DMS53 treated with DMSO at 0.1 percent for 48 hours (cell line): ENCODE measurements around the gene OLAH.
"Not testable (repeated sequence)": the region's sequence is repeated elsewhere in the genome, so short reads cannot be mapped to it uniquely, and the experiment has no call there.

Source experiments
- DNase-seq: peaks from one replicate; lab custom pipeline; 2025; ENCODE audit not compliant: unreplicated experiment; lab: John Stamatoyannopoulos, UW

The OLAH gene

DNA sequence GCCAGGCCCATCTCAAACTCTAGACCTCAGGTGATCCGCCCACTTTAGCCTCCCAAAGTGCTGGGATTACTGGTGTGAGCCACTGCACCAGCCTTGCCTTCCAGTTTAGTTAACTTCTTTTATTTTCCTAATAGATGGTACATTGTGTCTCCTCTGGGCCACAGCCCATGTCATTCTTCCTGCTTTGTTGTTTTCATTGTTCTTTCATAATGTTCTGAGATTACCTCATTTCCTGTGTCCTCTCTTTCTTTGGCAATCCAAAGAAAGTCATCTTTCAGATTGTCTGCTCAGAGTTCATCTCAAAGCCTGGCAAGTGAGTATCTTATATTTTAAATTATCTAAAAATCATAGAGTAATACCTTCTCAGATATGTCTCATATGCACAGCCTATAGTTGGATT lies at the start of gene OLAH:
TSS of gene OLAH (plus strand) at position 270 of the 400 bp plus-strand sequence. CDS start 3,346 bp downstream, outside the sequence.
- no peak for DNase-seq

DNA sequence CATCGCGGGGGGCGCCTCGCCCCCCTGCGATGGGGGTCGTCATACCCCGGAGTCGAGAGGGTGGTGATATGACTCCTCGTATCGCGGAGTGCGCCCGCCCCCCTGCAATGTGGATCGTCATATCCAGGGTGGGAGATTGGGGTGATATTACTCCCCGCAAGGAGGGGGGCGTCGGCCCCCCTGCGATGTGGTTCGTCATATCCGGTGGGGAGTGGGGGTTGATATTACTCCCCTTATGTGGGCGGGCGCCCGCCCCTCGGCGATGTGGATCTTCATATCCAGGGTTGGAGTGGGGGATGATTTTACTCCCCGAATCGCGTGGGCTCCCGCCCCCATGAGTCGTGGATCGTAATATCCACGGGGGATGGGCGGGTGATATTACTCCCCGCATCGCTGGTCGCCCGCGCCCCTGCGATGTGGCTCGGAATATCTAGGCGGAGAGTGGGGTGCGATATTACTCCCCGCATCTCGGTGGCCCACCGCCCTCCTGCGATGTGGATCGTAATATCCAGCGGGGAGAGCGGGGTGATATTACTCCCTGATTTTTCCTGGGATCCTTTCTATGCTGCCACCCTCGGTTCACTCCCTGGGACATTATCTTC lies 47.7 kb upstream of the OLAH start:
- DNase-seq: no peak

DNA sequence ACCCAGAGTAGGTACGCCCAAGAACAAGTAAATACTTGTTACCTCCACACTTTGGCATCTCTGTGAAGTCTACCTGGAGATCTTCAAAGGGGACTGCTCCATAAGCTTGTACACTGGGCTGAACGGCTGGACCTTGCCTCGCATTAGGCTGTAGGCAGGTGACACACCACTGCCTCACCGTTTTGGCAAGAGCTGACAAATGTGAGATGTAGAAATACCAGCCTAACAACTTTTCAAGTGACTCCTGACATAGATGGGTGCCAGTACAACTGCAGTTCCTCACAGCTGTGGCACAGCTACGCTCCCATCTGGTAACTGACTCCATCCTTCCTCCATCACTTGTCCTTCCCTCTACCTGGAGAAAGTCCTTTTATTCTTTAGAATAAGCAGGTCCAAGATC lies 30.2 kb upstream of the OLAH start:
- peak; percentile 73 for DNase-seq

DNA sequence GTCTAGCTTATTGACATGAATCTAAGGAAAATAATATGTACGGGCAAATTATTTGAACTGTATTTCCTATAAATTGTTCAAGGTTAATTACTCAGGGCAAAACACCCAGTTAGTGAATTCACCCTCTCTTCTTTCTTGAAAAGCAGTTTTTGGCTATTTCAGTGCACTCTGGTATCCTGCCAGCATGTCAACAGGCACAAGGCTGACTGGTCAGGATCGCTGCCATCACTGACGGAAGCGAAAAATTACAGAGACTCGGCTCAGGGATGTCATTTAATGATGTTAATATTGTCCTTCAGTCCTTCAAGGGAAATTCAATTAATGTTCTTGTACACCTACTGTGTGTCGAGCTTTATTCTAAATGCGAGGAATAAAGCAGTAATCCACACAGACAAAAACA lies 28.3 kb upstream of the OLAH start:
- no peak for DNase-seq

DNA sequence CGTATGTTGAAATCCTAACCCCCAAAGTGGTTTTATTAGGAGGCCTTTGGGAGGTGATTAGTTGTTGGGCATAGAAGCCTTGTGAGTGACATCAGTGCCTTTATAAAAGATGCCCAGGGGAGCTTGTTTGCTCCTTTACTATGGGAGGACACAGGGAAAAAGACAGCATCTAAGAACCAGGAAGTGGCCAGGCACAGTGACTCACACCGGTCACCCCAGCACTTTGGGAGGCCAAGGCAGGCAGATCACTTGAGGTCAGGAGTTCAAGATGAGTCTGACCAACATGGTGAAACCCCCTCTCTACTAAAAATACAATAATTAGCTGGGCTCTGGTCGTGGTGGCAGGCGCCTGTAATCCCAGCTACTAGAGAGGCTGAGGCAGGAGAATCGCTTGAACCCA lies 22.8 kb upstream of the OLAH start:
- not testable (repeated sequence) for DNase-seq

DNA sequence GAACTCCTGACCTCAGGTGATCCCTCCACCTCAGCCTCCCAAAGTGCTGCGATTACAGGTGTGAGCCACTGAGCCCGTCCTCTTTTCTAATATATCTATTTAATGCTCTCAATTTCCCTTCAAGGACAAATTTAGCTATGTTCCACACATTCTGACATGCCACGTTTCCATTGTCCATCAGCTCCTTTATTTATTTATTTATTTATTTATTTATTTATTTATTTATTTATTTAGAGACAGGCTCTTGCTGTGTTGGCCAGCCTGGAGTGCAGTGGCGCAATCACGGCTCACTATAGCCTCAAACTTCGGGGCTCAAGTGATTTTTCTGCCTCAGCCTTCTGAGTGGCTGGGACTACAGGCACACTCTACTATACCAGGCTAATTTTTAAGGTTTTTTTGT lies 20.7 kb upstream of the OLAH start:
- DNase-seq: not testable (repeated sequence)

DNA sequence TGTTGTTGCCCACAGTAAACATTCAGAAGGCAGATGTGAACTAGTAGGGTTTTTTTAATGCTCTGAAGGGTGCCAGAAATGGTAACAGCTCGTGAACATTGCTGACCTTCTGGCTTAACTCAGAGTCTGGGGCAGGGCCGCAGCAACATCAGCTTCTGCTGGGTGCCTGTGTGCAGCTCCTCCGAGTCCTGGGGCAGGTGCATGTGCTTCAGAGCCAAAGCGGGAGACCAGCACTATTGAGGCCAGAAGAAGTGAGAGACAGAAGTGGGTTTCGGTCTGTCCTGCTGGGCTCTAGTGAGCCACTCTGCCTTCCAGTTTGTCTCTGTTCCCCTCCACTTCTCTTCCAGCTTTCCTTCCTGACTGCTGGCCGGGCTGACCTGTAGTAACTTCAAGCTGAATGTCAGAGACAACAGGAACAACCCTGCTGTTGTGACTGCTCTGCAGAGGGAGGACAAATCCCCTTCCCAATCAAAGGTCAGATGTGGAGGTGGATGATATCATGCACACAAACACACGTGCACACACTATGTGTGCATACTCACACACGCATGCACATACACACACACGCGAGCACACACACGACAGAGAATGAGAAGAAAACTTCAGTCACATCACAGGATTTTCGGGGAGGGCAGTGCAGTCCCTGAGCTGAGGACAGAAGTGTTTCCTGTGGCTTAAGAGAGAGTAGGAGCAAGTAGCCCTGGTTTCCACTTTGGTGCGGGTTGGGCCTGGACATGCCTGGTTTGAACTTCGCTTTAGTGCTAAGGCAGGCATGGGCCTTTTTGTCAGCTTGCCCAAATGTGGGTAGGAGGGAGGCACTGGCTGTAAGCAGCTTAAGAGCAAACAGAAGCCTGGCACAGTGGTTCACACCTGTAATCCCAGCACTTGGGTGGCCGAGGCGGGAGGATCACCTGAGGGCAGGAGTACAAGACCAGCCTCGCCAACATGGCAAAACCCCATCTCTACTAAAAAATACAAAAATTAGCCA lies 19.4 kb upstream of the OLAH start:
- DNase-seq: not testable (repeated sequence)

DNA sequence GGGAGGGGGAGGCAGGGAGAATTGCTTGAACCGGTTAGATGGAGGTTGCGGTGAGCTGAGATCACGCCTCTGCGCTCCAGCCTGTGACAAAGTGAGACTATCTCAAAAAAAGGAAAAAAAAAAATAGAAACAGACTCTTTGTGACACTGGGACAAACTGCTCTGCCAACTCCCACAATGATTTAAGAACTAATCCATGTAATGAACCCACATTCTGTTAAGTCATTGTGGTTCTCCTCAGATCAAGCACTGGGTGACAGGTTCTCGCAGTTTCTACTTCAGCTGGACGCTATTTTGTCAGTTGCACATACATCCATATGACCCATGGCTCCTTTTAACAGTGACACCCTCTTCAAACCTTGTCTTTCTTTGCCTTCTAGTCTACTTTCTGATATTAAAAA lies 18.7 kb upstream of the OLAH start:
- DNase-seq: not testable (repeated sequence)

DNA sequence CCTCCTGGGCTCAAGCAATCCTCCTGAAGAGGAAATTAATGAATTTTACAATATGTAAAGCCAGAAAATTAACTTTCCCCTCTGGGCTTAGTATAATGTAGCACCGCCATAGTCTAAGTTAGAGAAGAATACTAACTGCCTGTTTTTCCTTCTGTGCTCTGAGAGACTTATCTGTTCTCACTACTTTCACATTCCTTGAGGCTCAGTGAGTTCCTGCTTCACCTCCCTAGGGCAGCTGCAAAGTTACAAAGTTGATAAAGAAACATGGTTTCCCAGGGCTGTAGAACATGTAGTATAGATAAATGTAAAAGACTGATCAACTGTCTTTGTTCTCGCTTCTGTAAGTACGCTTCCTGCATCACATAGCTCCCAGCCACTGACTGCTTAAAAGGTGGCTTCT lies 16.0 kb upstream of the OLAH start:
- DNase-seq: no peak

DNA sequence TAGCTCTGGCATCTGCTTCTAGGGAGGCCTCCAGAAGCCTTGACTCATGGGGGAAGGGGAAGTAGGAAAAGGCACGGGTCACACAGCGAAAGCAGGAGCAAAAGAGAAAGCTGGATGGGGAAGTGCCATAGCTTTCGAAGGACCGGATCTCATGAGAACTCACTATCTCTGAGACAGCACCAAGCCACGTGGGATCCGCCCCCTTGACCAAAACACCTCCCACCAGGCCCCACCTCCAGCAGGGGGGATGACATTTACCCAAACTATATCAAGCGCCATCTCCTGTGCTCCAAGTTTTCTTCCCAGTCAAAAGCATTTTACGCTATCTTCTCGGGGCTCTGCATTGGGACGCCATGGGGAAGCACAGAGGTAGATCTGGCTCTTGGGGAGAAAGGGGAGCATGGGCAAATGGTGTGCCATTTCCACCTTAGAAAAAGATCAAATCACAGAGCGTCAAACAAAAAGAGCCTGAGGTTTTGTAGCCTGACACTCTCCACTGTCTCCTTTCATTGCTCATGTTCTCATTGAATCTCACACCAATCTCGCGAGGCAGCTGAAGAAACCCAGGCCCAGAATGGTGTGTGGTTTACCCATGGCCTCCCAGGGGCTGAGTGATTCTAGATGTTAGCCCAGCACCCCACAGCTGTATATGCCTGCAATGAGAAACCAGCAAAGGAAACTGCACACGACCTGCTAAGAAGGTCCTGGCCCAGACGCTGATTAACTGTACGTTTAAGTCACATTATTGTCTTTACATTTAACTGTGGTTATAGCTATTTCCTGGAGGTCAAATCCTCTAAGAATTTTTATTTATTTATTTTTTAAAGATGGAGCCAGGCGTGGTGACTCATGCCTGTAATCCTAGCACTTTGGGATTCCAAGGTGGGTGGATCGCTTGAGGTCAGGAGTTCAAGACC lies 8.1 kb upstream of the OLAH start:
- DNase-seq: no peak

DNA sequence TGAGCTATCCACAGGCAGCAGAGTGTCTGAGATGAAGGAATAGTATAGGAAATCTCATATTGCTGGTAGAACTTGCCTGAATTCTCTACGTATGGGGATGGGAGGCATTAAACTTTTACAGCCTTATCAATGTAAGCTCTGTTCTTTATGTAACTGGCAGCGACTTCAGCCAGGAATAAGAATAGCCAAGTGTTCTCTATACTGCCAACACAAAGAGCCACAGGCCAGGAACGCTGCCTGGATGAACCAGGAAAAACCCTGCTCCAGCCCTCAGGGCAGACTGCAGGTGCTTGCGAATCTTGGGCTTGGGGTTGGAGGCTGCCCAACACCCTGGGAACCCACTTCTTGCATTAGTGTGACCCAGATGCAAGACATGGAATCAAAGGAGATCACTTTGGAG lies 6.1 kb upstream of the OLAH start:
- DNase-seq: no peak

DNA sequence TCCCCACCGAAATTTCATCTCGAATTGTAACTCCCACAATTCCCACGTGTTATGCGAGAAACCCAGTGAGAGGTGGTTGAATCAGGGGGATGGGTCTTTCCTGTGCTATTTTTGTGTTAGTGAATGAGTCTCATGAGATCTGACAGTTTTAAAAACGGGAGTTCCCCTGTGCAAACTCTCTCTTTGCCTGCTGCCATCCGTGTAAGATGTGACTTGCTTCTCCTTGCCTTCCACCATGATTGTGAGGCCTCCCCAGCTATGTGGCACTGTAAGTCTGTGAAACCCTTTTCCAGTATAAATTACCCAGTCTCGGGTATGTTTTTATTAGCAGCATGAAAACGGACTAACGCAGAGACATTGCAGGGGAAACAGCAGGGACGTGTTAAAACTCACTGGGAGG lies 5.3 kb upstream of the OLAH start:
- no peak for DNase-seq

DNA sequence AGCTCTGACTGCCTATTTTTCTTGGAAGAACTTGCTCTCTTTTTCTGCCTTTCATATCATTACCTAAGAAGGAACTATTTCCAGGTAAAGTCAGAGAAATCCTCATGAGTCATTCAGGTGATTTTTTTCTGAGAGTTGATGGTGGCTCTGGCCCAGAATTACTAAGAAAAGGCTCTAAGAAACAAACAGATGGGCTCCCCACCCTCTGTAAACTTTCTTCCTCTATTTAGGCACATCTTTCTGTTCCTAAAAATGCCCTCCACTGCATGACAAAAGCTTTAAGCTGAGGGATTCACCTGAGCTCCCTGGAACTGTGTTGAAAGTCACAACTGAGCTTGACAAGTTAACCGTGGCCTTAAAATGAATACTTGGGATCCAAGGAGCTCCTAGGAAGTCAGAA lies 1.6 kb downstream of the OLAH start:
- no peak for DNase-seq

DNA sequence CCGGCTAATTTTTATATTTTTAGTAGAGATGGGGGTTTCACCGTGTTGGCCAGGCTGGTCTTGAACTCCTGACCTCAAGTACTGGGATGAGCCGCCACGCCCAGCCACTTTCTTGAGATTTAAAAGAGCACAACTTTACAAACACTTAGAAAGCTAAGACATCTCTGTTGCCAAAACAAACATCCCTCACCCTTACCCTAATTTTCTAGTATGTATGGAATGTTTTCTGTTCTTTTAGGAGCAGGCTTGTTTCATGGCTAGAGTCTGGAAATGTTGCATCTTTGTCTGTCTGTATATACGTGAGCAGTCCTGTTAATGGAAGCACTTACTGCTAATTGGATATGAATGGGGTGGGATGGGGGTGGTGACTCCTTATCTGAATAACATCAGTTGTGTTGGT lies 2.9 kb downstream of the OLAH start:
- no peak for DNase-seq

DNA sequence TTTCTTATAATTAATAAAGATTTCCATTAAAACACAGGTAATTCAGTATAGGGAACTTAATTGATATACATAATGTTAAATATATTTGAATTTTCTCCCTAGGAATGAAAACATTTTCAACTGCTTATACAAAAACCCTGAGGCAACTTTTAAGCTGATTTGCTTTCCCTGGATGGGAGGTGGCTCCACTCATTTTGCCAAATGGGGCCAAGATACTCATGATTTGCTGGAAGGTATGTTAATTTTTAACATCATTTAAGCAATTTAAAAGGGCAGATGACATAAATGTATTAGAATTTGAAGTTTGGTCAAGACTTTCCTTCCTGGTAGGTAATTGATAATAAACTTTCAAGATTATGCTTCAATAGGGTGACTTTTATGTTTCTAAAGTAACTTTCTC lies 5.8 kb downstream of the OLAH start:
- no peak for DNase-seq

DNA sequence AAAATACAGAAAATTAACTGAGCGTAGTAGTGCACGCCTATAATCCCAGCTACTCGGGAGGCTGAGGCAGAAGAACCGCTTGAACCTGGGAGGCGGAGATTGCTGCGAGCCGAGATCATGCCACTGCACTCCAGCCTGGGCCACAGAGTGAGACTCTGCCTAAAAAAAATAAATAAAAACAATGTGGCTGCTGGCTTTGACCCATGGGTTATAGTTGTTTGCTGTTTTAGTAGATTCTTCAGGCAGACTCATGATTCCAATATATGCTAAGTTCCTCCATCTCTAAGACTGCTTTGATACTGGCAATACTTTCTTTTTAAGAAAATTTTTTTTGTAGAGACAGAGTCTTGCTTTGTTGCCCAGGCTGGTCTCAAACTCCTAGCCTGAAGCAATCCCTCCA lies 8.4 kb downstream of the OLAH start:
- DNase-seq: no peak

DNA sequence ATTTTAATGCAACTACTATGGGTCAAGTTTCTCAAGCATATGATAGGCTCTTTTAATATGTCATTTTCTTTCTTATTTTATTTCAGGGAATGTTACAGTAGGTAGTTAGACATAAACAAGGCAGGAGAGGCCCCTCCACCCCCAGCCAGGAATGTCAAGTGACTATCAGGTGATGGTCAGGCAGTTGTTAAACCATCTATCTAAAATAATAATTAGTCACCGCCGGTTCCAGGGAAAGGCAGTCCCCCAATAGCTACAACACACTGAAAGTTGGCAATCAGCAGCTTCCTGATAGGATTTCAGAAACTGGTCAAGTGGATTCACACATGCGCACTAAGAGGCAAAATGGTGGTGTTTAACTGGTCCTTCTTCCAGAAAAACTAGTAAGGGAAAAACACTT lies 9.3 kb downstream of the OLAH start:
- no peak for DNase-seq

DNA sequence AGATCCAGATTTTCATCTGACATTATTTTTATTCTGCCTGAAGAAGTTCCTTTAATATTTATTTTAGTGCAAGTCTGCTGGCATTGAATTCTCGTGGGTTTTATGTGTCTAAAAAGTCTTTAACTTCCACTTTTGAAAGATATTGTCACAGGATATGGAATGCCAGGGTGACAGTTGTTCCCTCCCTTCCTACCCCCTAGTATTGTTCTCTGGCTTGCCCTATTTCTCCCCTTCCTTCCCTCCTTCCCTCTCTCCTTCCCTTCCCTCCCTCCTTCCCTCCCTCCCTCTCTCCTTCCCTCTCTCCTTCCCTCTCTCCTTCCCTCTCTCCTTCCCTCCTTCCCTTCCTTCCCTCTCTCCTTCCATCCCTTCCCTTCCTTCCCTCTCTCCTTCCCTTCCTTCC lies 14.9 kb downstream of the OLAH start:
- DNase-seq: no peak

DNA sequence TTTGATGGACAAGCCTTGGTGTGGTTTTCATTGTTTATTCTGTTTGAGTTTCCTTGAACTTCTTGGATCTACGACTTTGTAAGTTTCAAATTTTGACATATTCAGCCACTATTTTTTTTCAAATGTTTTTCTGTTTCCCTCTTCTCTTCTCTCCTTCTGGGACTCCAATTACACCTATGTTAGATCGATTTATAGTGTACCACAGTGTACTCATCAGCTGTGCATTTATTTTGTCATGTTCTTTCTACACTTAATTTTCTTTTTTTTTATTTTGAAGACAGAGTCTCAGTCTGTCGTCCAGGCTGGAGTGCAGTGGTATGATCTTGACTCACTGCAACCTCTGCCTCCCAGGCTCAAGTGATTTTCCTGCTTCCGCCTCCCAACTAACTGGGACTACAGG lies 16.2 kb downstream of the OLAH start:
- no peak for DNase-seq

DNA sequence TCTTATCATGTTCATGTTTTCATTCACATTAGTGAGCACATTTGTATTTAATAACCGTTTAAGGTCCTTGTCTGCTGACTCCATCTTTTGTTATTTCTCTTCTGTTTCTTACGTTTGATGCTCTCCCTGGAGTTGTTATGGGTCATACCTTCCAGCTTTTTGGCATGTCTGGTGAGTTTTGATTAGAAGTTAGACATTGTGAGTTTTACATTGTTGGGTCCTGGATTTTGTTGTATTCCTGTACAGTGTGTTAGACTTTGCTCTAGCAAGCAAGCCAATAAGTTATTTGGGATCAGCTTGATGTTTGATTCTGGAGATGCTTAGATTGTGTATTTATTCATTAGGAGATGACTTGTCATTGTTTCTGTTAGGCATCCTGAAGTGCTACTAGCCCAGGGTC lies 16.9 kb downstream of the OLAH start:
- no peak for DNase-seq

DNA sequence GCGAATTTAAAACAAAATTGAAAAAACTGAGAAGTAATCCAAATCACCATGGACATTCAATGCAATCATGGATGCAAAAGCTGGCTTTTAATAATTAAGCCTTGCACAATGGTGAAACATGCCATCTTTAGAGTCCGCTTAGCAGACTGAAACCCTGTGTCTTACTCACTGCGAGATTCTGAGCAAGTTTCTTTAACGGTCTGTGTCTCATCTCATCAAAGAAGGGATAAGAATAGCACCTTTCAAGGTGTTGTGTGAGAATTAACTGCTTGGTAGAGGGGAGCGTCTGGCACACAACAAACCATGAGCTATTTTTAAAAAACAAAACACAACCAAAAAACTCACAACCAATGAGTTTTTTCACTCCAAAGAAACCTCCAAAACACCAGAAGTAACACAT lies 23.4 kb downstream of the OLAH start:
- DNase-seq: no peak
